Measurements from ENCODE around the gene LMOD3. TPM values are rescaled to one million over a fixed set of nuclear protein-coding genes. Genes with fewer than 3 reads are reported as not detected.
A peak's percentile ranks its signal among the peaks of the same experiment; 100 is the strongest.

Gene LMOD3
- total RNA-seq, 2 donors from 2014 or later: 0.50 TPM; not detected in 1

DNA sequence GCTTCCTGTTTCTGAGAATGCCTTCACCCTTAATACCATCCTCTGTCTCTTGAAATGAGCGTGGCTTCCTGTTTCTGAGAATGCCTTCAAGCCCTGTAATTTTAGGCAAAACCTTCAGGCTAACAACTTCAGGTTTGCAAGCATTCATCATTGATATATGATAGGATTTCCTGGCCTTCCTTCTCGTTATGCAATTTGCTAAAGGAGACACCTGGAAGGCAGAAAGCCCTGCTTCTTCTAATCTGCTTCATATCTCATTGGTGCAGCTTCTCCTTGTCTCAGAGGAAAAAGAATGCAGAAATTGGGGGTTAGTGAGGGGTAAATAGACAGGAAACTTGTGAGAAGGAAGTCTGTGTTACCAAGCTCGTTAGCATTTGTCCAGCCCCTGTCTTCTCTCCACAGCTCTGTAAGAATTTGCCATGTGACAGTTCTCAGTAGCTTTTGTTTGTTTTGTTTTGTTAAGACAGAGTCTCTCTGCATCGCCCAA is 30.3 kb downstream of the LMOD3 start:
- peak; percentile 41 for TF ChIP-seq POLR2AphosphoS5 (IDR thresholded peaks at IDR 0.05)
- no peak for TF ChIP-seq POLR2A (IDR thresholded peaks at IDR 0.05)
- no peaks in the 10 kb centered on the region for H3K9me3 ChIP-seq
- no peaks in the 10 kb centered on the region for H3K36me3 ChIP-seq
- peak; percentile 35 for DNase-seq (ENCODE audit: low spot score)
- peak overlapping the region; percentile 48 to 64 for H3K27ac ChIP-seq
- intact Hi-C loops (cut with DNase I): no loop called here
- H3K4me3 ChIP-seq: no peak overlapping the region
- peaks cover 43% of the 10 kb centered on the region for H3K4me1 ChIP-seq (replicated peaks)
- WGBS: 18% methylated on average over 4 of the region's 4 CpGs
- no peaks in the 10 kb centered on the region for H3K27me3 ChIP-seq (replicated peaks; ENCODE audit: insufficient read depth)

DNA sequence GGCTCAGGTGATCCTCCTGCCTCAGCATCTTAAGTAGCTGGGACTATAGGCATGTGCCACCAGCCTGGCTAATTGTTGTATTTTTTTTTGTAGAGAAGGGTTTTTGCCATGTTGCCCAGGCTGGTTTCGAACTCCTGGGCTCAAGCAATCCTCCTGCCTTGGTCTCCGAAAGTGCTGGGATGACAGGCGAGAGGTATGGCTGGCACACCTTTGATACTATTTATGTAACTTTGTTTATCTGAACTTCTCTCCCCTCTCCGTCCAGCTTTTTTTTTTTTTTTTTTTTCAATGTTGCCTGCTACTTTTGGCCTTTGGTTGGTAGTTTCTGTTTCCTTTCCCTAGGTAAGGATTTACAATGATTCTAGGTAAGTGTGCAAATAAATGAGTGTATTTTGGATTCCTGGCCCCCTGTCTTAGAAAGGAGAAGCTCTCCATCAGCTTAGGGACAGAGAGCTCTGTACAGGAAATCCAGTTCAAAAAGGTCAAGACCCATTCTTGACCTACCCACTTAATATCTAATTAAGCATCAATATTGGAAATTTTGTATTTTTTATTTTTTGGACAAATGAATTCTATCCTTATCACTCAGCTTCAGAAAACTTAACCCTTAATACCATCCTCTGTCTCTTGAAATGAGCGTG is 30.9 kb downstream of the LMOD3 start:
- intact Hi-C loops (cut with DNase I): no loop called here
- H3K4me1 ChIP-seq (replicated peaks): peaks cover 40% of the 10 kb centered on the region
- no peak for DNase-seq (ENCODE audit: low spot score)
- TF ChIP-seq POLR2A (IDR thresholded peaks at IDR 0.05) (no peak), POLR2AphosphoS5 (IDR thresholded peaks at IDR 0.05) (no peak)
- TF ChIP-seq, protein P1, sequence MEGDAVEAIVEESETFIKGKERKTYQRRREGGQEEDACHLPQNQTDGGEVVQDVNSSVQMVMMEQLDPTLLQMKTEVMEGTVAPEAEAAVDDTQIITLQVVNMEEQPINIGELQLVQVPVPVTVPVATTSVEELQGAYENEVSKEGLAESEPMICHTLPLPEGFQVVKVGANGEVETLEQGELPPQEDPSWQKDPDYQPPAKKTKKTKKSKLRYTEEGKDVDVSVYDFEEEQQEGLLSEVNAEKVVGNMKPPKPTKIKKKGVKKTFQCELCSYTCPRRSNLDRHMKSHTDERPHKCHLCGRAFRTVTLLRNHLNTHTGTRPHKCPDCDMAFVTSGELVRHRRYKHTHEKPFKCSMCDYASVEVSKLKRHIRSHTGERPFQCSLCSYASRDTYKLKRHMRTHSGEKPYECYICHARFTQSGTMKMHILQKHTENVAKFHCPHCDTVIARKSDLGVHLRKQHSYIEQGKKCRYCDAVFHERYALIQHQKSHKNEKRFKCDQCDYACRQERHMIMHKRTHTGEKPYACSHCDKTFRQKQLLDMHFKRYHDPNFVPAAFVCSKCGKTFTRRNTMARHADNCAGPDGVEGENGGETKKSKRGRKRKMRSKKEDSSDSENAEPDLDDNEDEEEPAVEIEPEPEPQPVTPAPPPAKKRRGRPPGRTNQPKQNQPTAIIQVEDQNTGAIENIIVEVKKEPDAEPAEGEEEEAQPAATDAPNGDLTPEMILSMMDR (IDR thresholded peaks at IDR 0.05): no peak
- no peaks in the 10 kb centered on the region for H3K27me3 ChIP-seq (replicated peaks; ENCODE audit: insufficient read depth)
- H3K36me3 ChIP-seq: no peaks in the 10 kb centered on the region
- H3K4me3 ChIP-seq: no peak overlapping the region
- H3K9me3 ChIP-seq: no peaks in the 10 kb centered on the region
- WGBS: 60% methylated on average over 5 of the region's 5 CpGs
- peak overlapping the region; percentile 48 to 64 for H3K27ac ChIP-seq

DNA sequence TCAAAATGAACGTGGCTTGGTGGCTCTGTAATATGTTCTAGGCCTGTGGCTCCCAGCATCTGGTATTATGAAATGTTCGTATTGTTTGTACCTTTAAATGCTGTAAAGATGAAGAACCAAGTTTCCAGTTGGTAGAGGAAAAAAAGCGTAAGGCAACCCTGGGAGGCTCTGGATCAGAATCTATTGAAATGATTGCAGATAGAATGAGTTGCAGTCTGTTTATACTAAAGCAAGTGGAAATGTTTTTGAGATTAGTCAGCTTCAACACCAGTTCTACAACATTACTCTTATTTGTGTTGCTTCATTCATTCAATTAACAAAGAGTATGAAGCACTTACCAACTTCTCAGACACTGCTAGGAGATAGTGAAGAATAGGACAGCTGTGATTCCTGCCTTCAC is 32.4 kb downstream of the LMOD3 start:
- Histone ChIP-seq H3K4me1 (replicated peaks) (peaks cover 40% of the 10 kb centered on the region), H3K36me3 (no peaks in the 10 kb centered on the region), H3K27ac (peak overlapping the region in 1 of 2 donors; percentile 64), H3K9me3 (no peaks in the 10 kb centered on the region), H3K27me3 (replicated peaks; ENCODE audit: insufficient read depth) (no peaks in the 10 kb centered on the region), H3K4me3 (no peak overlapping the region)
- intact Hi-C loops (cut with DNase I): no loop called here
- TF ChIP-seq POLR2A (IDR thresholded peaks at IDR 0.05): no peak
- no peak for TF ChIP-seq POLR2AphosphoS5 (IDR thresholded peaks at IDR 0.05)
- TF ChIP-seq, protein P1 (IDR thresholded peaks at IDR 0.05): no peak
- WGBS: 55% methylated on average over 3 of the region's 3 CpGs
- DNase-seq (ENCODE audit: low spot score): no peak

DNA sequence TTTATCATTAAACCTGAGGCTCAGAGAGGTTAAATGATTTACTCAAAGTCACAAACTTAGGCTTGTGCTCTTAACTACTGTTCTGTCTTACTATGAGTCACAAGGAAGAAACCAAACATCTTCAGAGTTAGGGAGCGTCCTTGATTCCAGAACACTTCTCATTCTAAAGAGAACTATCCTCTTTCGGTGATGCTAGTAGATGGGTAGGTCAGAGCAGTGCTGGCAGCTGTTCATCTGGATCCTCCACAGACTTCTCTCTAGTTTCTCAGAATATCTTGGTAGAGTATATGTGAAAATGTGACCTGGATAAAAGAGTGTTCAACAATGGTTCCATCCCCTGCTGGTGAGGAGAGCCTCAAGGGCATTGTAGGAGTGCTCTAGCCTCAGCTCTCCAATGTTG is 34.3 kb downstream of the LMOD3 start:
- 57% methylated on average over 2 of the region's 2 CpGs for WGBS
- peak overlapping the region; percentile 92 for H3K27ac ChIP-seq

DNA sequence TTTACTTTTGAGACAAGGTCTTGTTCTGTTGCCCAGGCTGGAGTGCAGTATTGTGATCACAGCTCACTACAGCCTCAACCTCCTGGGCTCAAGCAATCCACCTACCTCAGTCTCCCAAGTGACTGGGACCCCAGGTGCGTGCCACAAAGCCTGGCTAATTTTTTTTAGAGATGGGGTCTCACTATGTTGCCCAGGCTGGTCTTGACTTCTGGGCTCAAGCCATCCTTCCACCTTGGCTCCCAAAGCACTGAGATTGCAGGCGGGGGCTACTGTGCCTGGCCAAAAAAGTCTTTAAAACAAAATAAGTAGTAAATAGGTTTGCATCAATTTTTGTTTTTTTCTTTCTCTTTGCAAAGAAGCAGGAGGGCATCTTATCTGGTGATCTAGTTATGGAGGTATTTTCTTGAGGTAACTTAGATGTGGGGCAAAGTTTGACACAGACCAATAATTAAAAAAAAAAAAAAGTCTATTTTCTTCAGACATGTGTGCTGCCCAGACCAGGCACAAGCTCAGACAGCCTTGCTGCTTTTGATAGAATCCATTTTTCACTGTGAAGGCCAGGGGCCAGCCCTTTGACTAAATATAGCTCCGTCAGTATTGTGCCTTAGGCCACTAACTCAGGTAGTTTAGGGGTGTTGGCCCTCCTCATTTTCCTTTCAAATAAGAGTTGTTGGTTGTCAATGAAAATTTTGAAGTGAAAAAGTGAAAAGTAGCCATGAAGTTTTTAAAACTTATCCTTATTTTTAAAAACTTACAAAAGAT is 35.2 kb downstream of the LMOD3 start:
- intact Hi-C loops (cut with DNase I): no loop called here
- no peaks in the 10 kb centered on the region for H3K9me3 ChIP-seq
- peak overlapping the region; percentile 92 for H3K27ac ChIP-seq
- H3K27me3 ChIP-seq (replicated peaks; ENCODE audit: insufficient read depth): no peaks in the 10 kb centered on the region
- peak overlapping the region; percentile 71 to 88 for H3K4me3 ChIP-seq
- no peak for TF ChIP-seq POLR2A (IDR thresholded peaks at IDR 0.05)
- TF ChIP-seq, protein P1 (IDR thresholded peaks at IDR 0.05): no peak
- no peak for TF ChIP-seq POLR2AphosphoS5 (IDR thresholded peaks at IDR 0.05)
- no peaks in the 10 kb centered on the region for H3K36me3 ChIP-seq
- DNase-seq (ENCODE audit: low spot score): no peak
- WGBS: 70% methylated on average over 3 of the region's 3 CpGs
- peaks cover 27% of the 10 kb centered on the region for H3K4me1 ChIP-seq (replicated peaks)

More for the DNA sequence above, 34.3 kb downstream of the LMOD3 start:
- no peak for DNase-seq (ENCODE audit: low spot score)
- intact Hi-C loops (cut with DNase I): no loop called here
- H3K27me3 ChIP-seq (replicated peaks; ENCODE audit: insufficient read depth): no peaks in the 10 kb centered on the region
- H3K9me3 ChIP-seq: no peaks in the 10 kb centered on the region
- H3K4me3 ChIP-seq: peak overlapping the region in 1 of 2 donors; percentile 88
- TF ChIP-seq POLR2AphosphoS5 (IDR thresholded peaks at IDR 0.05) (no peak), POLR2A (IDR thresholded peaks at IDR 0.05) (no peak)
- TF ChIP-seq, protein P1 (IDR thresholded peaks at IDR 0.05): no peak
- peaks cover 34% of the 10 kb centered on the region for H3K4me1 ChIP-seq (replicated peaks)
- H3K36me3 ChIP-seq: no peaks in the 10 kb centered on the region

Data from prostate gland (tissue), 2 donors.